GM21529 (cell line): ENCODE results near the gene FAM131A.

Experiments
- ATAC-seq: cut with Tn5 transposase; IDR thresholded peaks from one replicate; pipeline ENCODE4 v1.9.1; 2021; ENCODE audit not compliant: unreplicated experiment

The FAM131A gene

DNA sequence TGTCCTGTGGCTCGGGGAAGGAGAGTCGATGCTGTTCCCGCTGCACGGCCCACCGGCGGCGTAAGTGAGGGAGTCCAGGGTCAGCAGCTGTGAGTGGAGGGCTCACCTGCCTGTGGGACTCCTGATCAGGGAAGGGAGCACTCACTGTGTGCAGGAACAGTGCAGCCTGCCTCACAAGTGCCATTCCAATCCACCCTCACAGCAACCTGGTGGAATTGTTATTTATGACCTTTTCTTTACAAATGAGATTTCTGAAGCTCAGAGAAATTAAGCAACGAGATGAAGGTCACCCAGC, 51.5 kb downstream of the FAM131A start:
- ATAC-seq = no peak

DNA sequence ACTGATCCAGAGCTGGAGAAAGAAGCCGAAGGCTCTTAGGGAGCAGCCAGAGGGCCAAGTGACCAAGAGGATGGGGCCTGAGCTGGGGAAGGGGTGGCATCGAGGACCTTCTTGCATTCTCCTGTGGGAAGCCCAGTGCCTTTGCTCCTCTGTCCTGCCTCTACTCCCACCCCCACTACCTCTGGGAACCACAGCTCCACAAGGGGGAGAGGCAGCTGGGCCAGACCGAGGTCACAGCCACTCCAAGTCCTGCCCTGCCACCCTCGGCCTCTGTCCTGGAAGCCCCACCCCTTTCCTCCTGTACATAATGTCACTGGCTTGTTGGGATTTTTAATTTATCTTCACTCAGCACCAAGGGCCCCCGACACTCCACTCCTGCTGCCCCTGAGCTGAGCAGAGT, 52.0 kb downstream of the FAM131A start:
- ATAC-seq = no peak

DNA sequence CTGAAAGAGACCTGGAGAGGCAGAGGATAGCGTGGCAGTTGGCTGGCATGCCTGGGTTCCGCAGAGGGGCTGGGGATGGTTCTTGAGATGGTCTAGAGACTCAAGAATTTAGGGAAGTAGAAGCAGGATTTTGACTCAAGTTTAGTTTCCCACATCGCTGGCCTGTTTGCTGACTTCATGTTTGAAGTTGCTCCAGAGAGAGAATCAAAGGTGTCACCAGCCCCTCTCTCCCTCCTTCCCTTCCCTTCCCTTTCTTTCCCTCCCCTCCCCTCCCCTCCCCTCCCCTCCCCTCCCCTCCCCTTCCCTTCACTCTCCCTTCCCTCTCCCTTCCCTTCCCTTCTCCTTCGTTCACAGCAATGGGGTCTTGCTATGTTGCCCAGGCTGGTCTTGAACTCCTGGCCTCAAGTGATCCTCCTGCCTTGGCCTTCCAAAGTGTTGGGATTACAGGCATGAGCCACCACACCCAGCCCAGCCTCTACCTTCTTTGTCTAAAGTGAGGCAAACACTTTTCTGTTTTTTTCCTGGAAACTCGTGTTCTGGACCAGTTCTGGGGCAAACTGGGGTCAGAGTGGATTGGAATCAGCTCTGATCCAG, 52.6 kb downstream of the FAM131A start:
- ATAC-seq = no peak

DNA sequence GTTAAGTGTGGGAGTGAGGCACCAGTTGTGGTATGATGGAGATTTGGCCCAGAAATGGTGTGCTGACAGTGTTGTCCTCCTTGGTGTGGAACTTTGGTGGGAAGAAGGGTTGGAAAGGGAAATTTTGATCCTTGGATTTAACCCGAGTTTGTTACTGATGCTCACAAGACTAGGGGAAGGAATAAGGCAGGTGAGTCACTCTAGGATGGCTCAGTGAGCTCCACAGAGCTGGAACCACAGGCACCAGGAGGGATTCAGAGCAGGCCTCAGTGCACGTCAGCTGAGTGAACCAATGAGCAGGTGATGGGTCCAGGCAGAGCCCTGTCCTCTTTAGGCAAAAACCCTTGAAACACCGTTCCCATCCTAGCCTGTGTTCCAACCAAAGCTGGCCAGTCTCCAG, 53.9 kb downstream of the FAM131A start:
- no peak for ATAC-seq

- no peak for ATAC-seq
These were observed 57.9 kb downstream of the FAM131A start for GRCh38 chr3:184395320-184395660.
